ENCODE measurements around the gene CCDC82.

GRCh38 chr11:96331699-96332116 is 58.0 kb downstream of the CCDC82 start:
- TF ChIP-seq GATA2 (IDR thresholded peaks at IDR 0.05; ENCODE audit: low read depth, low read length) (no peak), GATA3 (IDR thresholded peaks at IDR 0.05; ENCODE audit: low read depth, low read length) (no peak)

Data from SH-SY5Y (cell line).